OCI-LY1 (cell line): ENCODE measurements around the gene TMEM247.

Source experiments
- H2AFZ ChIP-seq: fragments of 200-600 bp; sonication (generic), shearing (Covaris generic); 2 replicates; pipeline ENCODE4 v1.6.0; 2014; ENCODE audit warnings: antibody characterized with exemption, mild to moderate bottlenecking, low read length
- H3F3A ChIP-seq: fragments of 200-600 bp; sonication (generic), shearing (Covaris generic); 2 replicates; pipeline ENCODE4 v1.6.0; 2014; ENCODE audit warnings: mild to moderate bottlenecking, antibody characterized with exemption, low read length, moderate library complexity; ENCODE audit not compliant: insufficient read depth
- H3K27ac ChIP-seq: fragments of 200-600 bp; sonication (generic); 2 replicates; pipeline ENCODE4 v1.5.1; 2014; ENCODE audit warnings: low read length, mixed run types, mild to moderate bottlenecking, low read depth; ENCODE audit not compliant: poor library complexity, severe bottlenecking
- H3K27me3 ChIP-seq: fragments of 200-600 bp; sonication (generic); 2 replicates; pipeline ENCODE4 v1.6.0; 2014; ENCODE audit warnings: antibody characterized with exemption, mild to moderate bottlenecking, low read length, moderate library complexity; ENCODE audit not compliant: insufficient read depth
- H3K36me3 ChIP-seq: fragments of 200-600 bp; sonication (generic); 2 replicates; pipeline ENCODE4 v1.6.1; 2014; ENCODE audit warnings: mild to moderate bottlenecking, antibody characterized with exemption, low read length, moderate library complexity, mixed read lengths; ENCODE audit not compliant: insufficient read depth
- H3K4me1 ChIP-seq: fragments of 200-600 bp; sonication (generic); 2 replicates; pipeline ENCODE4 v1.5.1; 2014; ENCODE audit warnings: mild to moderate bottlenecking, low read length, moderate library complexity; ENCODE audit not compliant: insufficient read depth, severe bottlenecking
- H3K4me2 ChIP-seq: fragments of 200-600 bp; sonication (generic), shearing (Covaris generic); 2 replicates; pipeline ENCODE4 v1.6.1; 2014; ENCODE audit warnings: low read length
- H3K4me3 ChIP-seq: fragments of 200-600 bp; sonication (generic); 2 replicates; pipeline ENCODE4 v1.5.1; 2014; ENCODE audit warnings: low read length, low read depth, mild to moderate bottlenecking, mixed read lengths; ENCODE audit not compliant: poor library complexity, severe bottlenecking
- H3K79me2 ChIP-seq: fragments of 200-600 bp; shearing (Covaris generic); 2 replicates; pipeline ENCODE4 v1.6.1; 2016; ENCODE audit warnings: mixed run types, low read length, mixed read lengths; ENCODE audit not compliant: insufficient read depth
- H3K9ac ChIP-seq: fragments of 200-600 bp; sonication (generic), shearing (Covaris generic); 2 replicates; pipeline ENCODE4 v1.6.1; 2014; ENCODE audit warnings: mild to moderate bottlenecking, low read length, mixed read lengths
- H3K9me2 ChIP-seq: fragments of 200-600 bp; sonication (generic), shearing (Covaris generic); 2 replicates; pipeline ENCODE4 v1.6.1; 2014; ENCODE audit warnings: low read depth, mild to moderate bottlenecking, low read length, mixed read lengths
- H3K9me3 ChIP-seq: fragments of 200-600 bp; shearing (Covaris generic); 2 replicates; pipeline ENCODE4 v1.6.1; 2014; ENCODE audit warnings: low read length, mixed read lengths
- H4K20me1 ChIP-seq: fragments of 200-600 bp; sonication (generic), shearing (Covaris generic); 2 replicates; pipeline ENCODE4 v1.6.0; 2016; ENCODE audit warnings: mild to moderate bottlenecking, low read length; ENCODE audit not compliant: insufficient read depth
- EZH2 ChIP-seq: fragments of 200-600 bp; sonication (generic), shearing (Covaris generic); IDR thresholded peaks from 2 replicates; pipeline ENCODE4 v1.8.0; 2017; ENCODE audit warnings: borderline replicate concordance, mixed run types, mild to moderate bottlenecking, antibody characterized with exemption, low read length, moderate library complexity, mixed read lengths
- TF ChIP-seq, protein P1 (sequence below): fragments of 200-600 bp; sonication (generic), shearing (Covaris generic); IDR thresholded peaks from 2 replicates; pipeline ENCODE4 v1.5.1; 2017; ENCODE audit warnings: mild to moderate bottlenecking, antibody characterized with exemption, low read length, moderate library complexity, mixed read lengths

TMEM247 gene

DNA sequence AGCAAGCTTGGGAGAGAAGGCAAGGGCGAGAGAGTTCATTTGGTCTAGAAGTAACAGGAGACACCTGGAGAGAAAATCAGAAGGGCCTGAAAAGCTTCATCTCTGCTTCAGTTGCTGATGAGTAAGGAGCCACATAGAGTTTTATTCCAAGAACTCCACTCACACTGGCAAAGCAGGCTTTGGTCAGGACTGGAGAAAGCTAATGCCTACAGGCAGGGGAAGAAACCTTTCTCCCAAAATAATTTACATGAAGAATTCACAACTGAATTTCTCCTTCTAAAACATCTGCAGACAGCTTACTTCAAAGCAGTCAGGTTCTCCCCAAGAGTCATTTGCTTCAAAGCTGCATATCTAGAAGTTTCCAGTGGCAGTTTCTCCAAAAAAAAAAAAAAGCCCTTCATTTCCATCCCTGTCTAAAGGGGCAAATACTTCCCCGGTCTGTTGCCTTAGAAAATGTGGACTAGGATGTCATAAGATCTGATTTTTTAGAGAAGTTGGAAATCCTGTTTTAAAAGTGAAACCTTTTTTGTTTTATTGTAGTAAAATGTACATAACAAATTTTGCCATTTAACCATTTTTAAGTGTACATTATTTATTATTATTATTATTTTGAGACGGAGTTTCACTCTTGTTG lies 46.3 kb downstream of the TMEM247 start:
- Histone ChIP-seq H3K4me1 (no peaks in the 10 kb centered on the region), H3F3A (no peaks in the 10 kb centered on the region), H3K4me3 (no peak overlapping the region), H3K27me3 (no peaks in the 10 kb centered on the region), H3K27ac (no peak overlapping the region), H3K9ac (no peak overlapping the region), H4K20me1 (no peaks in the 10 kb centered on the region), H3K9me3 (no peaks in the 10 kb centered on the region), H2AFZ (no peak overlapping the region), H3K4me2 (no peak overlapping the region), H3K79me2 (no peaks in the 10 kb centered on the region), H3K9me2 (no peaks in the 10 kb centered on the region), H3K36me3 (no peaks in the 10 kb centered on the region)
- TF ChIP-seq EZH2 = no peak
- TF ChIP-seq, protein P1, sequence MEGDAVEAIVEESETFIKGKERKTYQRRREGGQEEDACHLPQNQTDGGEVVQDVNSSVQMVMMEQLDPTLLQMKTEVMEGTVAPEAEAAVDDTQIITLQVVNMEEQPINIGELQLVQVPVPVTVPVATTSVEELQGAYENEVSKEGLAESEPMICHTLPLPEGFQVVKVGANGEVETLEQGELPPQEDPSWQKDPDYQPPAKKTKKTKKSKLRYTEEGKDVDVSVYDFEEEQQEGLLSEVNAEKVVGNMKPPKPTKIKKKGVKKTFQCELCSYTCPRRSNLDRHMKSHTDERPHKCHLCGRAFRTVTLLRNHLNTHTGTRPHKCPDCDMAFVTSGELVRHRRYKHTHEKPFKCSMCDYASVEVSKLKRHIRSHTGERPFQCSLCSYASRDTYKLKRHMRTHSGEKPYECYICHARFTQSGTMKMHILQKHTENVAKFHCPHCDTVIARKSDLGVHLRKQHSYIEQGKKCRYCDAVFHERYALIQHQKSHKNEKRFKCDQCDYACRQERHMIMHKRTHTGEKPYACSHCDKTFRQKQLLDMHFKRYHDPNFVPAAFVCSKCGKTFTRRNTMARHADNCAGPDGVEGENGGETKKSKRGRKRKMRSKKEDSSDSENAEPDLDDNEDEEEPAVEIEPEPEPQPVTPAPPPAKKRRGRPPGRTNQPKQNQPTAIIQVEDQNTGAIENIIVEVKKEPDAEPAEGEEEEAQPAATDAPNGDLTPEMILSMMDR = no peak

DNA sequence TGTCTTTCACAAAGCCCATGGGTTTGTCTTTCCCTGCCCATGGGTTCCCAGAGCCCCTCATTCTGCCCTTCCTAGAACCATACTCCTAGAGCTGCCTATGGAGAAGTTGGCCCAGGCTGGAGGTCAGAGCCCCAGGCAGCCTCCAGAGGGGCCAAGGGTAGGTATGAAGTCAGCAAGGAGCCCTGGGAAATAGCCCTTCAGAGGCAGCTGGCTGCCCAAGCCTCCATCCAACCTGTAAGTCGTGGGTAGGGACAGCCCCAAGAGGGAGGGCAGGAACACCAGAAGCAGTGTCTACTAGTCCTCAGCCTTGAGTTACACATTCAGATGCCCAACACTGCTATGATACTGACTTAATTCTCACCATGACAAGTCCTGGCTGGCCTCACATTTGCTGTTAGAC lies 49.5 kb downstream of the TMEM247 start:
- Histone ChIP-seq H3K27ac (no peak overlapping the region), H4K20me1 (no peaks in the 10 kb centered on the region), H3F3A (no peaks in the 10 kb centered on the region), H3K4me1 (peaks cover 2% of the 10 kb centered on the region), H3K79me2 (no peaks in the 10 kb centered on the region), H3K27me3 (no peaks in the 10 kb centered on the region), H3K9me3 (peaks cover 6% of the 10 kb centered on the region; the same call in 1 of the 2 replicates), H3K4me2 (no peak overlapping the region), H3K36me3 (no peaks in the 10 kb centered on the region; the same call in 1 of the 2 replicates), H3K9ac (no peak overlapping the region), H2AFZ (no peak overlapping the region), H3K9me2 (no peaks in the 10 kb centered on the region), H3K4me3 (no peak overlapping the region)
- TF ChIP-seq, protein P1 = no peak
- TF ChIP-seq EZH2 = no peak

DNA sequence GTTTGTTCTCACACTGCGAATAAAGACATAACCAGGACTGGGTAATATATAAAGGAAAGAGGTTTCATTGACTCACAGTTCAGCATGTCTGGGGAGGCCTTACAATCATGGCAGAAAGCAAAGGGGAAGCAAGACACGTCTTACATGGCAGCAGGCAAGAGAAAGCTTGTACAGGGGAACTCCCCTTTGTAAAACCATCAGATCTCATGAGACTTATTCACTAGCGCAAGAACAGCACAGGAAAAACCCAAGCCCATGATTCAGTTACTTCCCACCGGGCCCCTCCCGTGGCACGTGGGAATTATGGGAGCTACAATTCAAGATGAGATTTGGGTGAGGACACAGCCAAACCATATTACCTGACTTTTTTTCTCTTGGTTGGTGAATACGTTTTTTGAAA lies 51.3 kb downstream of the TMEM247 start:
- no peak overlapping the region for H3K4me2 ChIP-seq
- no peak overlapping the region for H3K27ac ChIP-seq
- peaks cover 6% of the 10 kb centered on the region; the same call in 1 of the 2 replicates for H3K9me3 ChIP-seq
- H3K79me2 ChIP-seq = no peaks in the 10 kb centered on the region
- no peaks in the 10 kb centered on the region for H3K9me2 ChIP-seq
- no peaks in the 10 kb centered on the region for H3K27me3 ChIP-seq
- no peak overlapping the region for H3K4me3 ChIP-seq
- no peak overlapping the region for H3K9ac ChIP-seq
- no peaks in the 10 kb centered on the region for H4K20me1 ChIP-seq
- no peak for TF ChIP-seq EZH2
- TF ChIP-seq, protein P1 = no peak
- no peaks in the 10 kb centered on the region for H3F3A ChIP-seq
- peaks cover 20% of the 10 kb centered on the region for H3K4me1 ChIP-seq
- no peaks in the 10 kb centered on the region; the same call in 1 of the 2 replicates for H3K36me3 ChIP-seq
- no peak overlapping the region for H2AFZ ChIP-seq
